Ishikawa (cell line): Measurements from ENCODE around the gene ESR2.

Experiments used
- CREB1 ChIP-seq: IDR thresholded peaks from 2 replicates; pipeline ENCODE4 v1.6.1; 2012; ENCODE audit warnings: low read depth
- EGR1 ChIP-seq: IDR thresholded peaks from 2 replicates; pipeline ENCODE4 v1.6.1; 2012
- EP300 ChIP-seq: IDR thresholded peaks from 2 replicates; pipeline ENCODE4 v1.6.1; 2012; ENCODE audit warnings: borderline replicate concordance
- FOXM1 ChIP-seq: IDR thresholded peaks from 2 replicates; pipeline ENCODE4 v1.6.1; 2012; ENCODE audit warnings: low read depth, borderline replicate concordance
- NFIC ChIP-seq: IDR thresholded peaks from 2 replicates; pipeline ENCODE4 v1.6.1; 2012
- RAD21 ChIP-seq: IDR thresholded peaks from 2 replicates; pipeline ENCODE4 v1.6.1; 2012; ENCODE audit warnings: low read depth
- TAF1 ChIP-seq: IDR thresholded peaks from 2 replicates; pipeline ENCODE4 v1.6.1; 2012; ENCODE audit warnings: low read depth, mild to moderate bottlenecking
- TCF12 ChIP-seq: IDR thresholded peaks from 2 replicates; pipeline ENCODE4 v1.6.1; 2012; ENCODE audit warnings: low read depth
- TEAD4 ChIP-seq: IDR thresholded peaks from 2 replicates; pipeline ENCODE4 v1.6.1; 2012
- YY1 ChIP-seq: IDR thresholded peaks from 2 replicates; pipeline ENCODE4 v1.6.1; 2012; ENCODE audit warnings: low read depth
- ZBTB7A ChIP-seq: IDR thresholded peaks from 2 replicates; pipeline ENCODE4 v1.6.1; 2012; ENCODE audit warnings: low read depth
- TF ChIP-seq, protein P1 (sequence below): IDR thresholded peaks from 2 replicates; pipeline ENCODE4 v1.6.1; 2012
- TF ChIP-seq, protein P2 (sequence below): IDR thresholded peaks from 2 replicates; pipeline ENCODE4 v1.6.1; 2012; ENCODE audit warnings: low read depth, mild to moderate bottlenecking
- TF ChIP-seq, protein P3 (sequence below): IDR thresholded peaks from 2 replicates; pipeline ENCODE4 v1.6.1; 2012

DNA sequence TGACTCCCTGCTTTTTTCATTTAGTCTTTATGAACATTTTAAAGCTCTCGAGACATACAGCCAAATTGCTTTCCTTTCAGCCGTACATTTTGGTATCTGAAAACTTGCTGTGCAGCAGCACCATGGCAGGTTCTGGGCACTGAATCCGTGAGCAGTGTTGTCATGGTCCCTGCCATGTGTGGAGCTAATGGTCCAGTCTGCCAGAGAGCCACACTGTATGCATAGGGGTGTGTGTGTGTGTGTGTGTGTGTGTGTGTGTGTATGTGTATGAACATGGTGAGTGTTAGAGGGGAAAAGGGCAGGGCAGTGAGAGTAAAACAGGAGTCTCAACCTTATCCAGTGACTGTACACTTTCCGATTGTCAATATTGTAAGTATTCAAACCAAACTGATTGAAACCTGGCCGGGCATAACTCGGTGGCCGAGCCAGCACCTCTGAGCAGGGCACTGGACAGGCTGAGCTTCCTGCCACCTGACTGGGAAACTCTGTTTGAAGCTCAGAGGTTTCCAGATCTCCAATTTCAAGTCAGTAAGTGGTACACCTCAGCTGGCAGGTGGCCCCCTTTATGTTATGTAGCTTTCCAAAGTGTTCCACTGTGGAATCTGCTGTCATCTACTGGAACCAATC, 110.0 kb downstream of the ESR2 start:
- TF ChIP-seq TEAD4, result no peak
- no peak for TF ChIP-seq CREB1
- TF ChIP-seq, protein P1, sequence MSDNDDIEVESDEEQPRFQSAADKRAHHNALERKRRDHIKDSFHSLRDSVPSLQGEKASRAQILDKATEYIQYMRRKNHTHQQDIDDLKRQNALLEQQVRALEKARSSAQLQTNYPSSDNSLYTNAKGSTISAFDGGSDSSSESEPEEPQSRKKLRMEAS, result no peak
- no peak for TF ChIP-seq RAD21
- TF ChIP-seq FOXM1, result no peak
- TF ChIP-seq, protein P2, sequence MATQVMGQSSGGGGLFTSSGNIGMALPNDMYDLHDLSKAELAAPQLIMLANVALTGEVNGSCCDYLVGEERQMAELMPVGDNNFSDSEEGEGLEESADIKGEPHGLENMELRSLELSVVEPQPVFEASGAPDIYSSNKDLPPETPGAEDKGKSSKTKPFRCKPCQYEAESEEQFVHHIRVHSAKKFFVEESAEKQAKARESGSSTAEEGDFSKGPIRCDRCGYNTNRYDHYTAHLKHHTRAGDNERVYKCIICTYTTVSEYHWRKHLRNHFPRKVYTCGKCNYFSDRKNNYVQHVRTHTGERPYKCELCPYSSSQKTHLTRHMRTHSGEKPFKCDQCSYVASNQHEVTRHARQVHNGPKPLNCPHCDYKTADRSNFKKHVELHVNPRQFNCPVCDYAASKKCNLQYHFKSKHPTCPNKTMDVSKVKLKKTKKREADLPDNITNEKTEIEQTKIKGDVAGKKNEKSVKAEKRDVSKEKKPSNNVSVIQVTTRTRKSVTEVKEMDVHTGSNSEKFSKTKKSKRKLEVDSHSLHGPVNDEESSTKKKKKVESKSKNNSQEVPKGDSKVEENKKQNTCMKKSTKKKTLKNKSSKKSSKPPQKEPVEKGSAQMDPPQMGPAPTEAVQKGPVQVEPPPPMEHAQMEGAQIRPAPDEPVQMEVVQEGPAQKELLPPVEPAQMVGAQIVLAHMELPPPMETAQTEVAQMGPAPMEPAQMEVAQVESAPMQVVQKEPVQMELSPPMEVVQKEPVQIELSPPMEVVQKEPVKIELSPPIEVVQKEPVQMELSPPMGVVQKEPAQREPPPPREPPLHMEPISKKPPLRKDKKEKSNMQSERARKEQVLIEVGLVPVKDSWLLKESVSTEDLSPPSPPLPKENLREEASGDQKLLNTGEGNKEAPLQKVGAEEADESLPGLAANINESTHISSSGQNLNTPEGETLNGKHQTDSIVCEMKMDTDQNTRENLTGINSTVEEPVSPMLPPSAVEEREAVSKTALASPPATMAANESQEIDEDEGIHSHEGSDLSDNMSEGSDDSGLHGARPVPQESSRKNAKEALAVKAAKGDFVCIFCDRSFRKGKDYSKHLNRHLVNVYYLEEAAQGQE, result no peak
- TF ChIP-seq, protein P3, sequence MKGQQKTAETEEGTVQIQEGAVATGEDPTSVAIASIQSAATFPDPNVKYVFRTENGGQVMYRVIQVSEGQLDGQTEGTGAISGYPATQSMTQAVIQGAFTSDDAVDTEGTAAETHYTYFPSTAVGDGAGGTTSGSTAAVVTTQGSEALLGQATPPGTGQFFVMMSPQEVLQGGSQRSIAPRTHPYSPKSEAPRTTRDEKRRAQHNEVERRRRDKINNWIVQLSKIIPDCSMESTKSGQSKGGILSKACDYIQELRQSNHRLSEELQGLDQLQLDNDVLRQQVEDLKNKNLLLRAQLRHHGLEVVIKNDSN, result no peak
- TF ChIP-seq TAF1, result no peak
- TF ChIP-seq EP300, result no peak
- no peak for TF ChIP-seq NFIC
- TF ChIP-seq EGR1, result no peak
- no peak for TF ChIP-seq YY1
- TF ChIP-seq TCF12, result no peak
- TF ChIP-seq ZBTB7A, result no peak
